Measurements from ENCODE around the gene TMEM14C. TPM values are rescaled to one million over a fixed set of nuclear protein-coding genes. Genes with fewer than 3 reads are reported as not detected.

Gene TMEM14C
- total RNA-seq, 1 experiment from 2014 or later = 84.7 TPM

GRCh38 chr6:10779076-10779475 lies 56.2 kb downstream of the TMEM14C start:
- H3K9me2 ChIP-seq (ENCODE audit: insufficient read depth) = no peaks in the 10 kb centered on the region
- no TSS peak for BruUV-seq (replicated peaks)
- no peak overlapping the region for H3K4me2 ChIP-seq (ENCODE audit: low read length)
- ATAC-seq (no peak), DNase-seq (ENCODE audit: low read depth, low spot score) (no peak)
- H3K27ac ChIP-seq (ENCODE audit: low read depth, low read length) = no peak overlapping the region
- no peak for TF ChIP-seq ZBTB33 (IDR thresholded peaks at IDR 0.05; ENCODE audit: extremely low read depth, insufficient replicate concordance, low read length)
- TF ChIP-seq SIN3A (IDR thresholded peaks at IDR 0.05; ENCODE audit: low read depth) = no peak
- H3K9me3 ChIP-seq (ENCODE audit: control insufficient read depth in 1 of 2, insufficient read depth in 1 of 2, low read depth in 1 of 2, low read length in 2 of 2) = no peaks in the 10 kb centered on the region
- RAD21 ChIA-PET (ENCODE audit: low non-redundant PET in 1 of 2, low total read pairs in 2 of 2, uncharacterized antibody in 2 of 2, unreplicated experiment in 2 of 2) = no interaction called here
- H2AFZ ChIP-seq (ENCODE audit: low read depth, low read length, poor library complexity, severe bottlenecking) = no peak overlapping the region
- no peaks in the 10 kb centered on the region for H3K27me3 ChIP-seq (ENCODE audit: insufficient read depth, low read length)
- H3K79me2 ChIP-seq (ENCODE audit: insufficient read depth, low read length) = no peaks in the 10 kb centered on the region
- no peak overlapping the region for H3K4me3 ChIP-seq (replicated peaks in 1 of 2; ENCODE audit: low read depth in 1 of 2, low read length in 2 of 2)
- peaks cover 2 to 5% of the 10 kb centered on the region in 2 experiments; a peak in 1 of 4 replicates for H3K36me3 ChIP-seq (ENCODE audit: control insufficient read depth in 1 of 2, insufficient read depth in 2 of 2, low read length in 2 of 2)
- POLR2A ChIA-PET = no interaction called here
- H3K4me1 ChIP-seq (ENCODE audit: control insufficient read depth in 1 of 2, insufficient read depth in 2 of 2, low read length in 2 of 2) = no peaks in the 10 kb centered on the region
- CTCF ChIA-PET = no interaction called here
- no peaks in the 10 kb centered on the region for H4K20me1 ChIP-seq (ENCODE audit: insufficient read depth)
- intact Hi-C loops (cut with micrococcal nuclease) = no loop called here
- H3K9ac ChIP-seq (ENCODE audit: low read length) = no peak overlapping the region

Other genes with a start within 250 kb of the TMEM14C start
- 0.74 TPM for gene GCNT2, start 201.7 kb upstream of the TMEM14C start, total RNA-seq (2021; ENCODE audit: unreplicated experiment)
- 3.9 TPM for gene C6orf52, start 28.5 kb upstream of the TMEM14C start, total RNA-seq (2021; ENCODE audit: unreplicated experiment)
- 24.3 TPM for gene PAK1IP1, start 28.1 kb upstream of the TMEM14C start, total RNA-seq (2021; ENCODE audit: unreplicated experiment)
- 83.6 TPM for gene TMEM14B, start 24.7 kb downstream of the TMEM14C start, total RNA-seq (2021; ENCODE audit: unreplicated experiment)
- 0.22 TPM for gene MAK, start 115.5 kb downstream of the TMEM14C start, total RNA-seq (2021; ENCODE audit: unreplicated experiment)
- not detected for gene GCM2, start 159.0 kb downstream of the TMEM14C start, total RNA-seq (2021; ENCODE audit: unreplicated experiment)
- 4.9 TPM for gene SYCP2L, start 164.0 kb downstream of the TMEM14C start, total RNA-seq (2021; ENCODE audit: unreplicated experiment)